Stimulated activated CD4-positive, alpha-beta T cell treated with anti-CD3 and anti-CD28 coated beads, Interleukin-1b, Interleukin-23, amount 100 ng/mL, for 48 hours (primary cell): Measurements from ENCODE around the gene FST.

Experiments
- DNase-seq: peaks from one replicate; pipeline ENCODE4 v3.0.0-alpha.2; 2020

FST gene, protein sequence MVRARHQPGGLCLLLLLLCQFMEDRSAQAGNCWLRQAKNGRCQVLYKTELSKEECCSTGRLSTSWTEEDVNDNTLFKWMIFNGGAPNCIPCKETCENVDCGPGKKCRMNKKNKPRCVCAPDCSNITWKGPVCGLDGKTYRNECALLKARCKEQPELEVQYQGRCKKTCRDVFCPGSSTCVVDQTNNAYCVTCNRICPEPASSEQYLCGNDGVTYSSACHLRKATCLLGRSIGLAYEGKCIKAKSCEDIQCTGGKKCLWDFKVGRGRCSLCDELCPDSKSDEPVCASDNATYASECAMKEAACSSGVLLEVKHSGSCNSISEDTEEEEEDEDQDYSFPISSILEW

DNA sequence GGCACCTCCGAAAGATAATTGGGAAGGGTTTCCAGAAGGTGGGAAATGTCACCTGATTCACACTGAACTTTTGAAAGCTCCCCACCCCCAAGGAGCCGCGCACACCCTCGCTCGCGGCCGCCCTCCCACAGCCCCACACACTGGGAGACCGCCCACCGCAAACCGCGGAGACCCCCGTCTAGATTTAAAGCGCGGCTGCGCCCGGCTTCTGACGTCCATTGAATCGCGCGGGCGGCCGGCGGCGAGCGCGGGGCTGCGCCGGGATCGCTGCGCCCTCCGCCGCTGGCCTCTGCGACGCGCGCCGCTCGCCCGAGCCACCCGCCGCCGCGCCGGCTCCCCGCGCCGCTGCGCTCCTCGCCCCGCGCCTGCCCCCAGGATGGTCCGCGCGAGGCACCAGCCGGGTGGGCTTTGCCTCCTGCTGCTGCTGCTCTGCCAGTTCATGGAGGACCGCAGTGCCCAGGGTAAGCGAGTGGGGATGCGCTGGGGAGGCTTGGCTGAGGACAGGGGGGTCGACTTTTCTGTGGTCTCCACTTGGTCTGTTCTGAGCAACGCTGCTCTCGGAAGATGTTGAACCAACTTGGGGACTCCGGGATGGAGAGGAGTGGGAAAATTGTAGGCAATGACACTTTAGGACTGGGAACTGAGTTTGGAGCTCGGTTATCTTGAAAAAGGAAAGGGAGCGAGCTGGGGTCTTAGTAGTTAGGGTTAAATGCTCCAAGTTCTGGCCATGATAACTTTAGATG lies at the start of gene FST:
Gene FST (plus strand): TSS at position 214 of the 743 bp plus-strand sequence. CDS start 163 bp downstream, at position 377.
- DNase-seq = no peak

GRCh38 chr5:53431665-53432064 lies 48.8 kb upstream of the FST start:
- DNase-seq = no peak

DNA sequence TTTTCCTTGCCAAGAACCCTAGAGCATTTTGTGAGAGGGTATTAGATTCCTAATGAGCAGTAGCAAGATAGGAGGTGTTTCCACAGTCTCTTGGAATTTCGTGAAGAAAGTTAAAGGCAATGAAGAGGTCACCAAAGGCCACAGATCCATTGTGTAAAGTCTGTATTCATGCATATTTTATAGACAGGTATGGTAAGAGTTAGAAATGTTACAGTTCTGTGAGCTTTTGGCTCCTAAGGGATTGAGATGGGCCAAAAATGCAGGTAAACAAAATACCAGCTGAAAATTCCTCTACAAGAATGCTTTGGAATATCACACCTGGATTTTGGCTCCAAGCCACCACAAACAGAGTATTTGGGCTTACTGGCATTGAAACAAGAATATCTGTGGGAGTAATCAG lies 47.4 kb upstream of the FST start:
- DNase-seq = no peak

DNA sequence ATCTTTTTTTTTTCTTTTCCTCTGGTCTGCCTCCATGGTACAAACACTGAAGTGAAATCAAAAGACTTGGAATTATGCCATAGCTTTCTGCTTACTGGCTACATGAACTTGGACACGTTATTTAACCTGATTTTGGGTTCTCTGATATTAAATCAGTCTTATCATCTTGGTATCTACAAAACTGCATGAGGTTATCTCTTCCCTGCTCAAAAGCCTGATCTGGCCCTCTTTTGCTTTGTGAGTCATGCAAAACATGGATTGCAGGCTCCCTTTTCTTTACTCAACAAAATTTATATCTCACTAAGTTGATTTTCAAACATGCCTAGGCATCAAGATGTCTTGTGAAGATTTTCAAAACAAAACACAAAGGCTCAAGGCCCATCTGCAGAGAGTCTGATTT lies 45.9 kb upstream of the FST start:
- no peak for DNase-seq

DNA sequence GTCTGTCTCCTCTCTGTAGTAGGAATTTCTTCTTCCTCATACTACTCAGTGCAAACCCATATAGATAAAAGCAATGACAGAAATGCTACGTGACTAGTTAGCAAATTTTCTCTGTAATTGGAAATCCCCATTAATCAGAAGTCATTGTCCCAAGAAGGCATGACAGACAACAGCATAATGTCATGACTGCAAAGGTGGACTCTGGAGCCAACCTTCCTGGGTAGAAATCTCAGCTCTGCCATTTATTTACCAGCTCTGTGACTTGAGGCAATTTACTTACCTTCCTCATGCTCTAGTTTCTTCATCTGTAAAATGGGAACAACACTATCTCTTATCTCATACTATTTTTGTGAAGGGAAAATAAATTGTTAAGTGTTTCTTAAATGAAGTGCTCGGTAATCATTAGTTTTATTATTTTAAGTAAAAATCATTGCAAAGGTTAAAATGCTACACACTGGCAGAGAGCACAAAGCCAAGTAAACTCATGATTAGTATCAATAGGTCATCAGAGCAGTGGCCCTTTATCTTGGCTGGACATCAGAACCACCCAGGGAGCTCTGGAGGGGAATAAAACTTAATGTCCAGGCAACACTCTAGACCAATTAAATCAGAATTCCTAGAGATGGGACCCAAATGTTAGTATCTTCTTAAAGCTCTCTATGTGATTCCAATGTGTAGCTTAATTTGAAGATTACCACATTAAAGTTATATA lies 43.8 kb upstream of the FST start:
- DNase-seq = no peak

DNA sequence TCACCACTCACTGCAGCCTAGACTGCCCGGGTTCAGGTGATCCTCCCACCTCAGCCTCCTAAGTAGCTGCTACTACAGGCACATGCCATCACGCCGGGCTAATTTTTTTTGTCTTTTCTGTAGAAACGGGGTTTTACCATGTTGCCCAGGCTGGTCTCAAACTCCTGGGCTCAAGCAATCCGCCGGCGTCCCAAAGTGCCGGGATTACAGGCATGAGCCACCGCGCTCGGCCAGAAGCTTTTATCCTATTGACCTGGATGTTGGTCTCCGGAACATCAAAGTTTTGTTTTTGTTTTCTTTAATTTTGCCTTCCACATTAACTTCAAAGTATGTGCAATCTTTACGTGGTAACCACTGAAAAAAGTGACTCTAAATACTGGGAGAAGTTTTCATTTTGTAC lies 42.4 kb upstream of the FST start:
- no peak for DNase-seq

DNA sequence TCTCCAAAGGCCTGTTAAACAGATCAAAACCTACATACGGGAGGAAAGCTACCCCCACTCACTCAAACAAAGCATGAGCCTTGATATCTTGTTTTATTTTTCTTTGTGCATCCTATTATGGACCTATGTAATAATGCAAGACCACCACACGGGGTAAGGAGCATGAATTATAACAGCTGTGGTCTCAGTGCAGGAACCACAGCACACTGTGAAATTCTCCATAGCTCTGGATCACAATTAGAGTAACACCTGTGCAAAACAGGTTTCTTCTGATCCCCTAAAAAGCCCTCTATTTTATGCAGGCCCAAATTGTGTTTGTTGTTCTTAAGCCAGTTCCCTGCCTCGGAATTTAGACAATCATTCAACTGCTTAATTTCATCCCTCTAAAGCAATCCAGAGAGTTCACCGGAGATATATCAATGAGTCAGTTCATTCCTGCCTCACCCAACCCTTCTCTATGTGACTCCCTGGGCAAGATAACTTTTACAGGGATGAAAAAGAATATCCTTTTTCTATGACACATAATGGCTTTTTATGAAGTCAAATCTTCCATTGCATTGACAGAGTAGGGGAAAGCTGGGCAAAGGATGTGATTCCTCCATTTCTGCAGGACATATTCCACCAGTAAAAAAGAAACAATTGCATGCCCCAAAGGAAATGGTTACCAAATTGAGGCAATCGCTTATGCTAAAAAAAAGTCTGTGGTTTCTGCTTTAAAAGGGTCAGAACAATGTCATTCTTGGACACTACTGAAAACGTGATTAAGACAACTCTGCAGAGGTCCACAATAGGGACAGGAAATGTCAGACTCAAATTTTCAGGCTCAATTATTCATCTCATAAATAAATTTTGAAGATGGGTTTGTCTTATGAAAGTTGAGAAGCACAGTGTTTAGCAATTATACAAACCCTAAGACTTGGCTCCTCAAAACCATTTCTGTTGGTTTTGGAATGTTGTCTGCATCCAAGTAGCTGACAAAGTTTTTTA lies 41.6 kb upstream of the FST start:
- DNase-seq = no peak

GRCh38 chr5:53442961-53443360 lies 37.5 kb upstream of the FST start:
- no peak for DNase-seq

GRCh38 chr5:53445569-53445968 lies 34.9 kb upstream of the FST start:
- DNase-seq = no peak

- DNase-seq = no peak
These were observed 33.5 kb upstream of the FST start for GRCh38 chr5:53446908-53447307.

DNA sequence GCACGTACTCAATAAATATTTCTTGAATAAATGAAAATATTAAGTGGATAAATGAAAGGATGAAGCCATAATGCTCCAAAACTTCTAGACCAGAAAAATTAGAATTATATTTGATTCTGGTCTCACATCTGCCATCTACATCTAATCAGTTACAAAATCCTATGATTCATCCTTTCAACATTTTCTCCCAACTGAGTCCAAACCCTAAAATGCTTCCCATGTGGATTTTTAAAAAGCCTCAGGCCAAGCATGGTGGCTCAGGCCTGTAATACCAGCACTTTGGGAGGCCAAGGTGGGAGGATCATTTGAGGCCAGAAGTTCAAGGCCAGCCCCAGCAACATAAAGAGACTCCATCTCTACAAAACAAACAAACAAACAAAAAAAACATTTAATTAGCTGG lies 31.6 kb upstream of the FST start:
- no peak for DNase-seq

DNA sequence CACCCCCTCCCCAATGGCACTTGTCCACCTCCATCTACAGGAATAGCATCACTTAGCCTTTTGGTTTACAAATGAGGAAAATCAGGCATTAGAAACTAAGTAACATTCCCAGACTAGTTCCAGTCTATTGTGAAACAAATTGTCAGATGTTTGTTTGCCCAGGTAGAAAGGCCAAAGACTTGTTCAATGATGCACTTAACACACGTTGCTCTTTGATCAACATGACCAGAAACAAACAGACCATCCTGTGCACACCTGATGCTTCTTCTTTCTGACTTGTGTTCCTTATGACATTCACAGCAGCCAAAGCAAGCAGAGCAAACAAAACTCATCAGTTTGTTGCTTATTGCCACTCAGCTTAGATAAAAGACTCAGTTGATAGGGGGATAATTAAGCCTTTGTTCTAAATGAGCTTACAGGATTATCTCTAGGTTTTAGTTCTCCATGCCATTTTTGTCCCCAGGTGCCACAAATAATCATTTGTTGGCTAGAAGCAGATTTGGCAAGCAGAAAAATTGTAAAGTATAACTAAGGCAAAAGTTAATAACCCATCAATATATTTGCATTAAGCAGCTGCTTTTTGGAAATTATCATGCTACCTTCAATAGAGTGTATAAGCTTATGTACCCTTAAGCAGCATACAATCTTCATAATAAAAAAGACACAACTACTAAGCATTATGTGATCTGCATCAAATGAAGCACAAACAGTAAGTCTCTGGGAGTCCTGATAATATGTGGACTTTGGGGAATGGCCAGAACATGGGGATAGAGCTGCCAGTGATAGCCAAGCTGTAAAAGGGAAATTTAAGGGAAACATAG lies 26.3 kb upstream of the FST start:
- no peak for DNase-seq

GRCh38 chr5:53454719-53455000 lies 25.8 kb upstream of the FST start:
- DNase-seq = no peak

- no peak for DNase-seq
These were observed 24.1 kb upstream of the FST start for GRCh38 chr5:53456366-53456765.

- DNase-seq = no peak
These were observed 16.4 kb upstream of the FST start for GRCh38 chr5:53463909-53464621.

GRCh38 chr5:53464722-53465121 lies 15.7 kb upstream of the FST start:
- DNase-seq = no peak

DNA sequence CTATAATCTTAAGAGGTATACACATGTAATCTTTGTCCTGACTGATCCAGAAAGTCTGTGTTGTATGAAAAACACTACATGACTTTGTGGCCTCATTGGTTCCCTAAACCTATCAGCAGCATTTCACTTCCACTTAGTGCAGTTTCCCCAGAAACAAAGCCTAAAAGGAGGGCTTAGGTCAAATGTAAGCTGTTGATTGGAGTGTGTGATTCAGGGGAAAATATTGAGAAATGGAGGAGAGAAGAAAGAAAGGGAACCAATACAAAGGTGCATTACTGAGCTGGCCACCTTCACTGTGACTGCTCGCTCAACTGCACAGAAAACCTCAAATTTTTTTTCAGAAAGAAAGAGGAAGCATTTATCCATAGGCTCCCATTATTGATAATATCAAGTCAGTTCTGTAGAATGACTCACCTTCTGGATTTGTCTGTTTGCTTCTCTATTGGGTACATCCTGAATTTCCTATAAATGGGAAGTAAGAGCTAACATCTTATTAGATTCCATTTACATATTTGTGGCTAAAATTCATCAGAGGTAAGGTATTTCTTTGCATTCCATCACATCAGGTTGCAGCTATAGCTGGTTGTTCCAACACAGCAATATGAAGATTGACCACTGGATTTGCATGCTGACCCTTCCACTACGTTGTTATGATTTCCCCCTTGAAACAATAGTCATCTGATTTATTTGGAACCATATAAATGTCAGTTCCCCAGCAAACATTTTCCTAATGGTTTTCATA lies 10.3 kb upstream of the FST start:
- no peak for DNase-seq

DNA sequence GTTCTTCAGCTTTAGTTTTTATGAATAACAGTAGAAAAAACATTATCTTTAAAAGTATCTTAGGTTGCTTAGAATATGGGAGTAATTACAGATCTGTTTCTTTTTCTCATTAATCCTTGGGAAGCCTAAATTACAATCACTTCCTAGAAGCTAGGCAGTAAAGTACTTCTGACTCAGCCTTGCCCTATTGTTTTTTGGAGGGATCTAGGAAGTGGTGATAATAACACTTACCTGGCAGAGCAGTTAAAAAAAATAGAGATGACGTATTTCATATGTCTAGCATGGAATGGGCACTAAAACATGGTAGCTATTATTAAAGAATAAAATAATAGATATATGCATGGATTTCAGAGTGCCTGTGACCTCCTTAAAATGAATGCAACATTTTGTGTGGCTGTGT lies 8.2 kb upstream of the FST start:
- DNase-seq = no peak

DNA sequence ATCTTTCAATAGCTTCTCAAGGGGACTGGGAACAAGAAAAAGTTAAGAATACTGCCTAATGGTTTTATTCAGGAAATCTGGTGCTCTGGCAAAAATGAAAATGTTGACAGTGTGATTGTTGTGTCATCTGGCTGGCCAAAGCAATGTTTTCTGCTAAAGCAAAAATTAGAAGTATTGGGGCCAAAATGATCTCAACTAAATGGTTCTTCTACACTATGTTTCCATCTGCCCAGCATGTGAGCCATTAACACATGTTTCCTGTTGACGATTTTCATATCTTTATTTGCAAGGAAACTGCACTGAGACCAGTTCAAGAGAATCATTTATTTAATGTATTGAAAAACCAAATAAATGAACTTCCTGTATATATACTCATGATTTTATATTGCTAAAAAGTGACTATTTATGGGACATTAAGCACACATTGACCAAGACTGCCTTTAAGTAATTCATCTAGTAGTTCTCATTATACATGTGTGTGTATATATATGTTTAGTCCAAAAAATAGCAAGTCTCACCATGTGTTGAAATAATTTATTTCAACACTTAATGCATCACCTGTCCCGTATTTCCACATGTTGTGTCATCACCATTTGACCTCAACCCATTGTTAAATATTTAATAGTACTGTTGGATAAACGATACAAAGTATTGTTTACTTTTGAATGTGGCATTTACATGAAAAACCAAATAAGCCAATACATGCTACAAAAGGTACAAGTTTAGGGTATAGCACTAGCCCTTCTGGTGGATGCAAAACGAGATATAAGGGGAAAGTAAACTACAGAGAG lies 7.5 kb upstream of the FST start:
- DNase-seq = no peak

DNA sequence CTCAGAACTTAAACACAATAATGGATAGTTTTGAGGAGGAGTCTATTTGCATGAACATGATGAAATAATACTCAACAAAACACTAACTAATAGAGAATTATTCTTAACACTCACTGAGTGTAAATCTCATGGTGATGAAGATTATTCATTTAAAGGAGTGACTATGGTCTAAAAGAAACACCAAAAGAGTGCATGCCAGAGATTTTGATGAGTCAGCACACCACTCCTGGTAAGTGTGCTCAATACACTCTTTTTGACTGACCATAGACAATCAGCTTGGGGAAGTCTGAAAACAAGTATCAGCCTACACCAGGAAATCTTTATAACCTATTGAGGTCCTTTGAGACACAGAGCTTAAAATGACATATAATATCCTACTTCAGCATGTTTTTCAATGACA lies 6.8 kb upstream of the FST start:
- DNase-seq = no peak
